H9 (cell line): ENCODE measurements around the gene ZNF57. TPM values are rescaled to one million over a fixed set of nuclear protein-coding genes. Genes with fewer than 3 reads are reported as not detected.
A peak's percentile ranks its signal among the peaks of the same experiment; 100 is the strongest.

Experiments used
- DNase-seq: peaks from one replicate; pipeline ENCODE4 v3.0.0-alpha.2; 2017
- H2AFZ ChIP-seq: one replicate; pipeline ENCODE4 v1.6.1; 2013; ENCODE audit warnings: mild to moderate bottlenecking, low read length, control low read depth, moderate library complexity
- H2AK5ac ChIP-seq: 2 replicates; pipeline ENCODE4 v1.6.1; 2013; ENCODE audit warnings: low read length, control low read depth, mixed read lengths; ENCODE audit not compliant: insufficient read length
- H2BK120ac ChIP-seq: one replicate; pipeline ENCODE4 v1.6.1; 2013; ENCODE audit warnings: low read depth, mild to moderate bottlenecking, low read length, control low read depth, inconsistent platforms; ENCODE audit not compliant: poor library complexity, severe bottlenecking
- H2BK12ac ChIP-seq: 2 replicates; pipeline ENCODE4 v1.6.1; 2013; ENCODE audit warnings: low read length, control low read depth, mixed read lengths, low read depth; ENCODE audit not compliant: insufficient read length
- H2BK15ac ChIP-seq: 2 replicates; pipeline ENCODE4 v1.6.1; 2013; ENCODE audit warnings: low read depth, low read length, control low read depth
- H2BK20ac ChIP-seq: one replicate; pipeline ENCODE4 v1.6.1; 2013; ENCODE audit warnings: low read depth, mild to moderate bottlenecking, low read length, control low read depth, inconsistent platforms; ENCODE audit not compliant: poor library complexity, severe bottlenecking
- H2BK5ac ChIP-seq: 2 replicates; pipeline ENCODE4 v1.6.1; 2013; ENCODE audit warnings: low read length, control low read depth, mixed read lengths; ENCODE audit not compliant: insufficient read length
- H3K14ac ChIP-seq: 2 replicates; pipeline ENCODE4 v1.6.1; 2013; ENCODE audit warnings: low read length, control low read depth; ENCODE audit not compliant: insufficient read depth
- H3K18ac ChIP-seq: 2 replicates; pipeline ENCODE4 v1.6.1; 2013; ENCODE audit warnings: low read depth, mild to moderate bottlenecking, mixed read lengths, low read length, control low read depth; ENCODE audit not compliant: insufficient read length
- H3K23ac ChIP-seq: 2 replicates; pipeline ENCODE4 v1.6.1; 2013; ENCODE audit warnings: low read length, control low read depth, mixed read lengths, low read depth; ENCODE audit not compliant: insufficient read length
- H3K23me2 ChIP-seq: 2 replicates; pipeline ENCODE4 v1.6.1; 2013; ENCODE audit warnings: low read depth, mild to moderate bottlenecking, mixed read lengths, low read length, control low read depth; ENCODE audit not compliant: insufficient read length, poor library complexity, severe bottlenecking
- H3K27ac ChIP-seq: 2 replicates; pipeline ENCODE4 v1.5.1; 2013; ENCODE audit warnings: low read length, control low read depth, mixed read lengths, low read depth; ENCODE audit not compliant: insufficient read length
- H3K27me3 ChIP-seq: 2 replicates; pipeline ENCODE4 v1.6.1; 2013; ENCODE audit warnings: low read length, control low read depth, inconsistent platforms; ENCODE audit not compliant: insufficient read depth
- H3K4ac ChIP-seq: 2 replicates; pipeline ENCODE4 v1.6.1; 2013; ENCODE audit warnings: low read depth, mild to moderate bottlenecking, control low read depth, inconsistent platforms, low read length, moderate library complexity
- H3K4me1 ChIP-seq: 2 replicates; pipeline ENCODE4 v1.6.1; 2013; ENCODE audit warnings: low read length, control low read depth, inconsistent platforms; ENCODE audit not compliant: insufficient read depth
- H3K4me2 ChIP-seq: 2 replicates; pipeline ENCODE4 v1.6.1; 2013; ENCODE audit warnings: low read length, control low read depth, mixed read lengths; ENCODE audit not compliant: insufficient read length, insufficient read depth
- H3K56ac ChIP-seq: 2 replicates; pipeline ENCODE4 v1.6.1; 2013; ENCODE audit warnings: low read depth, mild to moderate bottlenecking, mixed read lengths, low read length, control low read depth; ENCODE audit not compliant: insufficient read length
- H3K79me1 ChIP-seq: 2 replicates; pipeline ENCODE4 v1.6.1; 2013; ENCODE audit warnings: low read depth, mild to moderate bottlenecking, moderate library complexity, low read length, control low read depth, inconsistent platforms; ENCODE audit not compliant: insufficient read depth, poor library complexity, severe bottlenecking
- H3K79me2 ChIP-seq: 2 replicates; pipeline ENCODE4 v1.6.1; 2013; ENCODE audit warnings: low read length, control low read depth, inconsistent platforms; ENCODE audit not compliant: insufficient read depth
- H3K9ac ChIP-seq: 2 replicates; pipeline ENCODE4 v1.6.1; 2013; ENCODE audit warnings: low read length, control low read depth, mixed read lengths; ENCODE audit not compliant: insufficient read length; ENCODE audit errors: extremely low read depth
- H3K9me3 ChIP-seq: one replicate; pipeline ENCODE4 v1.6.1; 2013; ENCODE audit warnings: low read depth, low read length, inconsistent platforms; ENCODE audit not compliant: control insufficient read depth
- H3T11ph ChIP-seq: one replicate; pipeline ENCODE4 v1.6.1; 2013; ENCODE audit warnings: mild to moderate bottlenecking, low read length, control low read depth, inconsistent platforms
- H4K20me1 ChIP-seq: one replicate; pipeline ENCODE4 v1.6.1; 2013; ENCODE audit not compliant: control insufficient read depth, insufficient read length, insufficient read depth
- H4K5ac ChIP-seq: 2 replicates; pipeline ENCODE4 v1.6.1; 2013; ENCODE audit warnings: low read depth, mild to moderate bottlenecking, mixed read lengths, low read length, control low read depth; ENCODE audit not compliant: insufficient read length
- H4K8ac ChIP-seq: replicated peaks from 2 replicates; pipeline ENCODE4 v1.6.1; 2013; ENCODE audit warnings: low read length, control low read depth, mixed read lengths, low read depth; ENCODE audit not compliant: insufficient read length
- H4K91ac ChIP-seq: 2 replicates; pipeline ENCODE4 v1.6.1; 2013; ENCODE audit warnings: low read depth, mild to moderate bottlenecking, moderate library complexity, mixed read lengths, low read length, control low read depth; ENCODE audit not compliant: insufficient read length
- H3K27ac Mint-ChIP-seq, 3 experiments: 2 replicates in 2 of 3; 3 replicates in 1 of 3; pipeline ENCODE4 v1.8.0; 2020 to 2021; ENCODE audit warnings: mixed read lengths in 3 of 3, mild to moderate bottlenecking in 1 of 3, moderate library complexity in 1 of 3
- H3K27me3 Mint-ChIP-seq: 2 replicates; pipeline ENCODE4 v1.8.0; 2021; ENCODE audit warnings: low read depth, mild to moderate bottlenecking, moderate library complexity, mixed read lengths
- H3K36me3 Mint-ChIP-seq, 3 experiments: 2 replicates in 2 of 3; 3 replicates in 1 of 3; pipeline ENCODE4 v1.8.0; 2020 to 2021; ENCODE audit warnings: low read depth in 3 of 3, mixed read lengths in 3 of 3; ENCODE audit not compliant: insufficient read depth in 1 of 3
- H3K4me1 Mint-ChIP-seq, 2 experiments: 2 replicates each; pipeline ENCODE4 v1.8.0; 2020; ENCODE audit warnings: mixed read lengths in 2 of 2
- H3K4me3 Mint-ChIP-seq, 2 experiments: 2 replicates in 1 of 2; 3 replicates in 1 of 2; pipeline ENCODE4 v1.8.0; 2020 to 2021; ENCODE audit warnings: mild to moderate bottlenecking in 2 of 2, mixed read lengths in 2 of 2, moderate library complexity in 1 of 2
- H3K9me3 Mint-ChIP-seq, 2 experiments: 2 replicates in 1 of 2; 3 replicates in 1 of 2; pipeline ENCODE4 v1.8.0; 2020; ENCODE audit warnings: mild to moderate bottlenecking in 2 of 2, mixed read lengths in 2 of 2, moderate library complexity in 1 of 2
- WGBS: extraction: QIAGEN DNeasy Blood & Tissue Kit; methylation state at CpG from one replicate; pipeline ENCODE4 v1.1.7; 2013; ENCODE audit warnings: missing lambda C conversion rate, low lambda C conversion rate, mixed read lengths; ENCODE audit not compliant: insufficient read length; ENCODE audit errors: extremely low coverage; 5-methylcytosine and 5-hydroxymethylcytosine counted together
- total RNA-seq: library from RNA; stranded (reverse); gene quantifications from 2 replicates; pipeline ENCODE4 v1.2.1, GENCODE V29; 2021
- TF ChIP-seq, protein P1 (sequence below): fragments of 200-600 bp; sonication (generic); conservative IDR thresholded peaks from 3 replicates; pipeline ENCODE4 v1.8.0; 2021; ENCODE audit warnings: antibody characterized with exemption, mild to moderate bottlenecking

Gene ZNF57
- total RNA-seq, 1 experiment from 2014 or later, result 7.8 TPM

DNA sequence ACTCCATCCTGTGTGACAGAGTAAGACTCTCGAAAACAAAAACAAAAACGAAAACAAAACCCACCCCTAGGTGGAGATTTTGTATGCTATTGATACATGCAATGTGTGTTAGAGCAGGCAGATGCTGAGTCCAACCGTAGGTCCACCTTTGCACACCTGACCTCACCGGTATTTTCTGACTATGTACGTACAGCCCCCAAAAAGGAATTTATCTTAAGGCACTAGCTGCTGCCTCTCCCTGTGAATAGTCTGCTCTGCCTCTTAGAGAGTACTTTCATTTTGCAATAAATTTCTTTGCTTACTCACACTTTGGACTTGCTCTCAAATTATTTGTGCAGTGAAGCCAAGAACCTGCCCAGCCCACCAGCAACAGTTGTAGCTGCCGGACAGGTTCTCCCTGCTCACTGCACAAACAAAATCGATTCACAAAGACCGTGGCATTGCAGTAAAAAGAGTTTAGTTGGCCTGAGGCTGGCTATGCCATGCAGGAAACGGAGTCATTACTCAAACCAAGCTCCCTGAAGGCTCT lies 52.3 kb downstream of the ZNF57 start:
- no peak for DNase-seq
- TF ChIP-seq, protein P1, sequence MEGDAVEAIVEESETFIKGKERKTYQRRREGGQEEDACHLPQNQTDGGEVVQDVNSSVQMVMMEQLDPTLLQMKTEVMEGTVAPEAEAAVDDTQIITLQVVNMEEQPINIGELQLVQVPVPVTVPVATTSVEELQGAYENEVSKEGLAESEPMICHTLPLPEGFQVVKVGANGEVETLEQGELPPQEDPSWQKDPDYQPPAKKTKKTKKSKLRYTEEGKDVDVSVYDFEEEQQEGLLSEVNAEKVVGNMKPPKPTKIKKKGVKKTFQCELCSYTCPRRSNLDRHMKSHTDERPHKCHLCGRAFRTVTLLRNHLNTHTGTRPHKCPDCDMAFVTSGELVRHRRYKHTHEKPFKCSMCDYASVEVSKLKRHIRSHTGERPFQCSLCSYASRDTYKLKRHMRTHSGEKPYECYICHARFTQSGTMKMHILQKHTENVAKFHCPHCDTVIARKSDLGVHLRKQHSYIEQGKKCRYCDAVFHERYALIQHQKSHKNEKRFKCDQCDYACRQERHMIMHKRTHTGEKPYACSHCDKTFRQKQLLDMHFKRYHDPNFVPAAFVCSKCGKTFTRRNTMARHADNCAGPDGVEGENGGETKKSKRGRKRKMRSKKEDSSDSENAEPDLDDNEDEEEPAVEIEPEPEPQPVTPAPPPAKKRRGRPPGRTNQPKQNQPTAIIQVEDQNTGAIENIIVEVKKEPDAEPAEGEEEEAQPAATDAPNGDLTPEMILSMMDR, result 0 out of 3 replicates have a peak, but pooled peaks have one; percentile 21
- Histone ChIP-seq H4K8ac (no peak overlapping the region), H3K27ac (no peak overlapping the region), H2BK120ac (no peak overlapping the region), H2BK12ac (no peak overlapping the region), H4K20me1 (no peaks in the 10 kb centered on the region), H3K4me2 (no peak overlapping the region), H2AFZ (no peak overlapping the region), H2BK15ac (no peak overlapping the region), H4K5ac (no peak overlapping the region), H3K23me2 (no peaks in the 10 kb centered on the region), H4K91ac (no peak overlapping the region), H2BK5ac (no peak overlapping the region), H3K56ac (no peak overlapping the region), H3K4ac (no peak overlapping the region), H3K27me3 (no peaks in the 10 kb centered on the region), H3K18ac (no peak overlapping the region), H2BK20ac (no peak overlapping the region), H3K9ac (no peak overlapping the region), H3K4me1 (peaks cover 3% of the 10 kb centered on the region; the same call in 1 of the 2 replicates), H3K9me3 (no peaks in the 10 kb centered on the region), H3K79me1 (no peaks in the 10 kb centered on the region), H2AK5ac (no peak overlapping the region), H3K23ac (no peak overlapping the region), H3T11ph (no peak overlapping the region), H3K14ac (no peak overlapping the region), H3K79me2 (peaks cover 5% of the 10 kb centered on the region; the same call in 1 of the 2 replicates)
- no peak overlapping the region for H3K4me3 Mint-ChIP-seq
- H3K9me3 Mint-ChIP-seq, result no peaks in the 10 kb centered on the region
- peaks cover 8 to 16% of the 10 kb centered on the region in 2 experiments for H3K4me1 Mint-ChIP-seq
- no peak overlapping the region for H3K27ac Mint-ChIP-seq
- WGBS, result no CpG with 5 or more reads among the region's 9 CpGs
- no peaks in the 10 kb centered on the region; a peak in 1 of 7 replicates for H3K36me3 Mint-ChIP-seq
- H3K27me3 Mint-ChIP-seq, result no peaks in the 10 kb centered on the region
